HG03571 (cell line): Measurements from ENCODE around the gene PRKRIP1.
A peak's percentile ranks its signal among the peaks of the same experiment; 100 is the strongest.
"Not testable (repeated sequence)": the region's sequence is repeated elsewhere in the genome, so short reads cannot be mapped to it uniquely, and the experiment has no call there.

ENCODE experiments used
- ATAC-seq: cut with Tn5 transposase; IDR thresholded peaks from one replicate; pipeline ENCODE4 v1.9.1; 2021; ENCODE audit not compliant: unreplicated experiment

The PRKRIP1 gene, protein sequence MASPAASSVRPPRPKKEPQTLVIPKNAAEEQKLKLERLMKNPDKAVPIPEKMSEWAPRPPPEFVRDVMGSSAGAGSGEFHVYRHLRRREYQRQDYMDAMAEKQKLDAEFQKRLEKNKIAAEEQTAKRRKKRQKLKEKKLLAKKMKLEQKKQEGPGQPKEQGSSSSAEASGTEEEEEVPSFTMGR

DNA sequence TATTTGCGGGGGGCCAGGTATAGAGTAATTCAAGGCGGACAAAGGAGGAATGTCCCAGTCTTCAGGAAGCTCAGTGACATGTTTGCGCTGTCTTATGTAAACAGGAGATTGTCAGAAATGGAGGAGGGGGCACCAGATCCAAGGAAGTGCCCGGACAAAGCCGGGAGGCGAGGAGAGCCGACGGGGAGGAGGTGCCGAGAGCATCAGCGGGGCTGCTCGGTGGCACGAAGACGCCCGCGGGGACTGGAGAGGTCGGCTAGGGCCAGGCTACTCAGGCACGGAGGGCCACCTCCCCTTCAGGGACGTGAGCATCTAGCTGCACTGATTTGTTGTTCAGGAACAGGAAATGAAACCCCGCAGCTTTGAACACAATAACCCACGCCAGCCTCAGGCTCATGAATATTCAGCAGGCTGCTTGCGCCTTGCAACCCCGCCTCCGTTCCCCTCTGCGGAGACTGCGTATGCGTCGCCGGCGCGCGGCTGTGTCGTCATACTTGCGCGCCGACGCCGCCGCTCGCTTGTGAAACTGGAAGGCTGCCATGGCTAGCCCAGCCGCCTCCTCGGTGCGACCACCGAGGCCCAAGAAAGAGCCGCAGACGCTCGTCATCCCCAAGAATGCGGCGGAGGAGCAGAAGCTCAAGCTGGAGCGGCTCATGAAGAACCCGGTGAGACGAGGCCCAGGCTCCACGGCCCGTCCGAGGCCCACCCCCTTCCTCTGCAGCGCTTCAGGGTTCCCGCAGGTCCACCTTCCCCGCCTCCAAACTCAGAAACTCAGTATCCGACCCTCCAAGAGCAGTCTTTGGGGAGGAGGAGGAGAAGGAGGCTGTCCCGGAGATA lies at the start of gene PRKRIP1:
Gene PRKRIP1 (plus strand): TSS at position 491 of the 837 bp plus-strand sequence. CDS start 49 bp downstream, at position 540.
- ATAC-seq = peak; percentile 98

DNA sequence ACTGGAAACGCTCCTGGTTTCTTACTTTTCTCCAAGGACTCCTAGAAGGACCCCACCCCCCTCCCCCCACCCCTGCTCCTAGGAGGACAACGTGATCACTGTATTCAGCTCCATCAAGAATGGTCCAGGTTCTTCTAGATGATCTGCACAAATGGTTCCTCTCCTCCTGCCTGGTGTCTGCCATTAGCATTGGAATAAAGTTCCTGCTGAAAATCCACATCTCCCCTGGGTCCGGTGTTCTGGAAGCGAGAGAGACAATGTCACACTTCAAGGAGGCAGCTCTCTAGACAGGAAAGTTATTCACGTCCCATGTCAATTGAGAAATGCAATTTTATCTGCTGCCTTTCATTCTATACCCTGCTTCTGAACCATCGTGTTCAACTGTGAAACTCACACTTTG lies 49.2 kb upstream of the PRKRIP1 start:
- ATAC-seq = not testable (repeated sequence)

DNA sequence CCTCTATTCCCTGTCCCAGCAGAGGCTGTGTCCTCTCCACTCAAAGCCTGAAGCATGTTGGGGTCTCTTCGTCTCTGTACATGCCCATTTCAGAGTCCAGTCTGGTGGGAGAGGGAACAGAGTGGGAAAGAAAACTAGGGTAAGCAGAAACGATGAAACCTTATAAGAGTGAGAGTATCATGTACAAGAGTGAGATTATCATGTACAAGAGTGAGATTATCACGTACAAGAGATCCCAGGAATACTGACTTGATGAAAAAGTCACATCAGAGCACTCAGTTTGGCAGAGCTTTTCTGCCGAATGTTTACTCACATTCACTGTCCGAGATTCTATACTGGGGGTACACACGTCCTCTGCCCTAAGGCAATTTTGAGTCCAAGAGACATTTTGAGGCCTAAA lies 39.8 kb upstream of the PRKRIP1 start, which contains the start of gene SPDYE6:
Gene SPDYE6 (minus strand): TSS at position 101 of the 400 bp plus-strand sequence. CDS start 421 bp downstream, outside the sequence.
- not testable (repeated sequence) for ATAC-seq

DNA sequence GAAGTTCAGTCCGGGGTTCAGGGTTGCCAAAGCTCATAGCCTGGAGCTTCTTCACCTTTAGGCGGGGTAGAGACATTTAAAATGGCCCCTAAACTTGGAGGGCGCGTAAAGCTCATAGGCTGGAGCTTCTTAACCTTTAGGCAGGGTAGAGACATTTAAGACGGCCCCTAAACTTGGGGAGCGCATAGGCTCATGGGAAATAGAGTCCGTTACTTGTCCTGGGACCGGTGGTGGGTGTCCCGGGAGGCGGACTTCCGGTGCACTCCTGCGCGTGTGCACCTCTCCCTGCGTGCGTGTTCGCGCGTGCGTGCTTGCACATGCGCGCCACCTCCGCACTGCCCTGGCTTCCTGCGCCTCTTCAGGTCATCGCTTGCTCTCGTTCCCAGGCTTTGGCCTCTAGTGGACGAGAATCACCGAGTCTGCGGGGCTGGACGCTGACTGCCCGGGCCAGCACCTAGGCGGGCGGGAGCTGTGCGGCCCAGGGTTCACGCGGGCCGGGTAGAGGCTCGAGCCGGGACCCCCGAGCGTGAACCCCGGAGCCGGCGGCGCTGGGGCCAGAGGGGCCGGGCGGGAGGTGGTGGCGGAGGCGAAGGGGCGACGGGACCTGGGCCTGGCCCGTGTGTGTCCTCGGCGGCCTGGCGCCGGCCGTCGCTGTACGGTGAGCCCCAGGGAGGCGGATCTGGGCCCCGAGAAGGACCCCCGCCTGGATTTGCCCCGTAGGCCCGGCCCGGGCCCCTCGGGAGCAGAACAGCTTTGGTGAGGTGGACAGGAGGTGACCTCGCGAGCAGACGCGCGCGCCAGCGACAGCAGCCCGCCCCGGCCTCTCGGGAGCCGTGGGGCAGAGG lies 32.4 kb upstream of the PRKRIP1 start:
- ATAC-seq = peak; percentile 98

DNA sequence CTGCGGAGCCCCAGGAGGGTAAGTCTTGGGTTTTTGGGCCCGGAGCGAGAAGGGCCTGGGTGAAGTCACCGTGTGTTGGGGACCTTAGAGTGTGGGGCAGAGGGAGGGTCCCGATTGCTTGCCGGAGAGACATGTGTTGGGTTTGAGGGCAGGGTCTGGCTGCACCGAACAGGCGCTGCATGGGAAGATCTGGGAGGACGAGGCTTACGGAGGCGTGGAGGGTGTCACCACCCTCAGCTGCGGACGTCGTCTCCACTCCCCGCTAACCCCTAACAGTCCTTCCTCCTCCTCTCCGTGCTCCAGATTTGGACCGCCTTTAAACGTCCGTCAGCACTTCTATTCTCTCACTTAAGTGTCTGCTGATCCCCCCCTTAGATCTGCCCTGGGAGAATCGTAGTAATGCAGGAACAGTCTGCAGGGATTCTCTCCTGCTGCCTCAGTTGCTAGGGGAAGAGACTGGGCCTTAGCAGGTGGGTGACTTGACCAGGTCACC lies 31.7 kb upstream of the PRKRIP1 start:
- ATAC-seq = not testable (repeated sequence)

DNA sequence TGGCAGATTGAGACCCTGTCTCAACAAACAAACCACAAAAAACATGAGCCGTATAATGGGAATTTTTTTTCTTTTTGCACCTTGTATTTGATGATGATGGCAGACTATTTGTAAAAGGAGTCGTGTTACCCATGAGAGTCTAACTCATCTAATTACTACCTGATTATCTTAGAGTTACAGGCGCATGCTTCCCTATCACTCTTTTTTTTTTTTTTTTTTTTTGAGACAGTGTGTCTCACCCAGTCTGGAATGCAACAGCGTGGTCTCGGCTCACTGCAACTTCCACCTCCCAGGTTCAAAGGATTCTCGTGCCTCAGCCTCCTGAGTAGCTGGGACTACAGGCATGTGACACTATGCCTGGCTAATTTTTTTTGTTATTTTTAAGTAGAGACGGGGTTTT lies 30.8 kb upstream of the PRKRIP1 start:
- ATAC-seq = not testable (repeated sequence)

DNA sequence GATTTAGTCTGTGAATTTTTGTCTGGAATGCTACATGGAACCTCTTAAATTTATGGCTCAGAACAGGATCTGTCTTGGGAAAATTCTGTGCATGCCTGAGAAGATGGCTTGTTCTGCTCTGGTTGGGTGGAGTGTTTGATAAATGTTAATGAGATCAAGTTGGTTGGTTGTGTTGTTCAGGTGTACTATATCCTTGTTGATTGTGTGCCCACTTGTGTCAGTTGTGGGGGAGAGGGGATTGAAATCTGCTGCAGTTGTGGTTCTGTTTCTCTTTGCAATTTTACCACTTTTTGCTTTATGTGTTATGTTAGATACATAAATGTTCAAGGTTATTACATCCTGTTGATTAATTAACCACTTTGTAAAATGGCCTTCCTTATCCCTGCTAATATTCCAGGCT lies 26.1 kb upstream of the PRKRIP1 start:
- ATAC-seq = not testable (repeated sequence)

DNA sequence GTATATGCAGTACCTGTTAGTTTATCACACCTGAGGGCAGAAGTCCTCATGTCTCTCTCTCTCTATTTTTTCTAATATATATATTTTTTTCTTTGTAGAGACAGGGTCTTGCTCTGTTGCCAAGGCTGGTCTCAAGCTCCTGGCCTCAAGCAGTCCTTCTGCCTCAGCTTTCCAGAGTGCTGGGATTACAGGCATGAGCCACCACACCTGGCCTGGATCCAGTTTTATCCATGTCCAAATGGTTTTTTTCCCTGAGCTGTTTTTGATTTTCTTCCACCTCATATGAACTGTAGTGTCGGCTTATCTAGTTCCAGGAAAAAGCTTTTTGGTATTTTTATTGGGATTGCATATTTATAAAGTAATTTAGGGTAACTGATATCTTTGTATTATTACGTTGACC lies 23.4 kb upstream of the PRKRIP1 start:
- ATAC-seq = not testable (repeated sequence)

DNA sequence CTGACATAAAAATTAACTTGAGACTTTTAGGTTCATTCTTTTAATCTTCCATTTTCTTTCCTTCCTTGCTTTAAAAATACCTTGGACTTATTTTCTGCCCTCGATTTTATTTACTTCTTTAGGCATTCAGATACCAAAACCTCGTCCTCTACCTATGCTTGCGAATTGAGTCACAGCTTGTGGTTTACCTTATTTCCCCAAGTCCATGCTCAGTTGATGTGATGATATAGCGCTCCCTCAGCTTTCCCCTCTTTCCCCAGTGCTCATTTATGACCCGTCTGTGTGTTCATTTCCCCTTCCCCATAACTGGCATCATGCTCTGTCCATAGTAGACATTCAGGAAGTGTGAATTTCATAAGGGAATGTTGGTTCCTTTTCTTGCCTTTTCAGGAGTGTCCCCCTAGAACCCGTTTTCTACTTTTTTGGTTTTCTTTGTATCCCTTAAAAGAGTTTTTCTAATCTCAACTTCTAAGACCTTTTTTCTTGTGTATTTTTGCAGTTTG lies 19.1 kb upstream of the PRKRIP1 start:
- no peak for ATAC-seq

DNA sequence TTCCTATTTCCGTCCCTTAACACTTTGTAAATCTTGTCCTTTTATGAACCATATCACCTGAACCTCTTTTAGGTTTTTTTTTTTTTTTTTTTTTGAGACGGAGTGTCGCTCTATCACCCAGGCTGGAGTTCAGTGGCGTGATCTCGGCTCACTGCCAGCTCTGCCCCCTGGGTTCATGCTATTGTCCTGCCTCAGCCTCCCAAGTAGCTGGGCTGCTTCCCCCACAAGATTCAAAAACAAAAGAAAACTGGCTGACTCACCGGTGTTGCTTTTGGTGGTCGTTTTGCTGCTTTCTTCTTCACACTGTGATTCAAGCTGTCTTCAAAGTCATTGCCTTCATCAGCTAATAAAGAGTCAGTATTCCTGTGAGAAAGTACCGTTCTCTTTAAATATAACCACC lies 15.3 kb upstream of the PRKRIP1 start:
- ATAC-seq = not testable (repeated sequence)

DNA sequence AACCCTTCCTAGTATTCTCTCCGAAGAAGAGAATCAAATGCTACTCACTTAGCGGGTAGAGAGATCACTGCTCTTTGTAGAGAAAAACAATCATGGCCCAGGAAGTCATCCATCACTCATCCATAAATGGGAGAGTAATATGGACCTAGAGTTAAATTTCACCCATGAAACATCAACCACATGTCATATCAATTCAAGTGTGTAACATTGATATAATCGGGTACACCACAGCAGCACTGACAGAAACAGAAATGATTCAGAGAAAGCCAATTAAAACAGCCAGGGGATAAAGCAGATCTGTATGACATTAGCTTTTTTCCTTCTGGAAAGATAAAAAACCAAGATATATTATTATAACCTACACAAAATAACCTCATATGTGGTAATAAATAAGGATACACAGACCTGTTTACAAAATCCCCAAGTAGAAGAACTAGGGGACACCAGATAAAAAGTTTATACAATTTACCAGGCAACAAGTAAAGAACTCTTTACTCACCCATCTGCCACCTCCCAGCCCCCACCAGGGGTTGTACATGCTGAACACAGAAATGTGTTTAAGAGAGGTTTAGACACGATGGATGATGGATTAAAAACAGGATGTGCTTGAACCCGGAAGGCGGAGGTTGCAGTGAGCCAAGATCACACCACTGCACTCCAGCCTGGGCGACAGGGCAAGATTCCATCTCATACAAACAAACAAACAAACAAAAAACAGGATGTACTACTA lies 14.3 kb upstream of the PRKRIP1 start:
- ATAC-seq = not testable (repeated sequence)

DNA sequence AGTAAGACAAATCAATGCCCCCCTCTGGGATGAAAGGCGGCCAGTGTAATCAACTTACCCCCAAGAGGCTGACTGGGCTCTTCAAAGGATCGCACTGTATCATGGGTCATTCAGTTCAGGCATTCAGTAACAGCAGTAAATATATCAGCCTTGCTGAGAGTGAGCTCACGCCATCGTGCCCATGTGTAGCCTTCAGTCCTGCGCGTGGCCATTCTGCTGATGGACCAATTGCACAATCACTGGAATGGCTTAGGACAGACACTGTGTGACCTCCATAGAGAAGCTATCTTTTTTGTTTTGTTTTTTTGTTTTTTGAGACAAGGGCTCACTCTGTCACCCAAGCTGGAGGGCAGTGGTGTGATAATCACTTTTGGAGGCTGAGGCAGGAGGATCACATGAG lies 9.1 kb upstream of the PRKRIP1 start:
- ATAC-seq = no peak

DNA sequence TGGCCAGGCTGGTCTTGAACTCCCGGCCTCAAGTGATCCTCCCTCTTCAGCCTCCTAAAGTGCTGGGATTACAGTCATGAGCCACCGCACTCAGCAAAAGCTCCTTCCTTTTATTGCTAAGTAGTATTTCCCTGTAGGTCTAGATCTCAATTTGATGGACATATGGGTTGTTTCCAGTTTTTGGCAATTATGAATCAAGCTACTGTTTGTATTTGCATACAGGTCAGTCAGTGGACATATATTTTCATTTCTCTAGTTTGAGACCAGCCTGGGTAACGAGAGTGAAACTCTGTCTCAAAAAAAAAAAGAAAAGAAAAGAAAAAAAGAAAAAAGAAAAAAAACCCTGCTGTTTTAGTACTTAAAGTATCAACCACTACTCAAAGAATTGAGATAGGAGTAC lies 6.4 kb upstream of the PRKRIP1 start:
- ATAC-seq = no peak

DNA sequence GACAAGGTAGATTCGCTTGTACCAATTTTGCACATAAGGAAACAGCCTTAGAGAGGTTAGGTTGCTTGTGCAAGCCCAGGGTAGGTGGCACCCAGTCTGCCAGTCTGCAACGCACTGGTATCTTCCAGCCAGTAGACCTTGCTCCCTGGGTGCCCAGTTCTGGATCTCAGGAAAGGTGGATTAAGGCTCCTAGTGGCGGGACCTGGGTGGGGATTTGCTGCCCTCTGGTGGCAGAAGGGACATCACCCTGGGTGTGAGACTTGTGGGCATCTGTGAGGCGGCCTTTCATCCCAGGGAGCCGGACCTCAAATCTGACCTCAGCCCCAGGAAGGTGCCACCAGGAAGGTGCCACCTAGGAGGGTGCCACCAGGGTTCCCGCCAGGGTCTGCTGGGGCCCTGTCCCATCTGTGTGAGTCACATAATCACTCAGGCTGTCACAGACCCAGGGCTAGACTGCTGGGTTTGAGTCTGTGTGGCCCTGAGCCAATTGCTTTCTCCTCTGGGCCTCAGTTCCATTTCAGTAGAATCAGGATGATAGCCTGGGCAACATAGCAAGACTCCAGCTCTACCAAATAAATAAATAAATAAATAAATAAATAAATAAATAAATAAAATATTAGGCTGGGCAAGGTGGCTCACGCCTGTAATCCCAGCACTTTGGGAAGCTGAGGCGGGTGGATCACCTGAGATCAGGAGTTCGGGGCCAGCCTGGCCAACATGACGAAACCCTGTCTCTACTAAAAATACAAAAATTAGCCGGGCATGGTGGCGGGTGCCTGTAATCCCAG lies 5.3 kb upstream of the PRKRIP1 start:
- ATAC-seq = no peak

DNA sequence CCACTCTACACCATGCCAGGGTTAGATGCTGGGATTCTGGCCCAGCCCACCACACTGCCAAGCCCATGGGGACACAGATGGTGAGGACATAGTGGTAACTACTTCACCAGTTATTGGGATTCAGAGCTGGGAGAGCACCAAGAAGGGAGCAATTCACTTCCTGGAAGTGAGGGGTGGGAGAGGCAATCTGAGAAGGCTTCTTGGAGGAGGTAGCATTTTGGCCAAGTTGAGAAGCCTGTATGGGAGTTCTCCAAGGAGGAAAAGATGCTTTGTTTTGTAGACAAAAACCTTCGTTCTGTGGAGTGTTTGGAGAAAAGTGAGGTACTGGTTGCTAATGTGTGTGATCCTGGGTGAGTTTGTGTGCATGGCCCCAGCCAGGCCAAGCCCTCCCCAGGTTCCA lies 3.8 kb upstream of the PRKRIP1 start:
- no peak for ATAC-seq

DNA sequence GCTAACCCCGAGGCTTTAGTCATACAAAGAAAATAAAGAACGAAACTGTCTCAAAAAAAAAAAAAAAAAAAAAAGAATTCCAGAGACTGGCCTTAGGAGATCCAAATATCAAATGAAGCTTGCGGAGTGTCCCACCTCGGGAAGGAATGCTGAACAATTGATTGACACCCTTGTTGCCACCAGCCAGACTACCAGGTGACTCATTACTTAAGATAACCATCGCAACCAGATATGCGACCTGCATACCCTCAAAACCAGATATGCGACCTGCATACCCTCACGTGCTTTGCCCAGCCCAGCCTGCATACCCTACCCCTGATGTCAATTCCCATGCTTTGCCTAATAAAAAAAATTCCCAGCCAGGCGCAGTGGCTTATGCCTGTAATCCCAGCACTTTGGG lies 2.7 kb upstream of the PRKRIP1 start:
- no peak for ATAC-seq

DNA sequence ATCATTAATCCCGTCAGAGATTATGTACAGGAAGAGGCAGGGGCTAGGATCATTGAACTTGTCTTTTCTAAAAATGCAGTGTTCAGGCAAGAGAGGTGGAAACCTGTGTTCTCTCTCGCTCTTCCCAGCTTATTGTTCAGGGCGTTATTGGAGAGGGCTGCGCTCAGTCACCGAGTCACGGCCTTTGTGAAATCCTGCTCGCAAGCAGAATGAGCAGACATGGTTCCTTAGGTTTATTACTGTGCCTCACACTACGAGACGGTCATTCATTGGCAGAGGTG lies 631 bp upstream of the PRKRIP1 start:
- no peak for ATAC-seq

DNA sequence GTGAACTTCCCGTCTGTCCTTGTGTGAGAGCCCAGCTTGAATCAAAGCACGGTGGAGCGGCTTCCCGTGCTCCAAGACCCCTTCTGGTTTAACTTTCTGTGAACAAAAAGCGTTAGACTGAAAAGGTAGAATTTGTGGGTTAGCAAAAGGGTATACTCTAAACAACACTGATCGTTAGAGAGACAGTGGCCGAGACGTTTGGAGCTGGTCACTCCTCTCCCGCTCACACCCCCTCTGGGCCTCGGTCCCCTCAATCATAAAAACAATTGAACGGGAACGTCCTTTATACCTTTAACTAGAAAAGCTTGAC lies 502 bp downstream of the PRKRIP1 start:
- no peak for ATAC-seq

DNA sequence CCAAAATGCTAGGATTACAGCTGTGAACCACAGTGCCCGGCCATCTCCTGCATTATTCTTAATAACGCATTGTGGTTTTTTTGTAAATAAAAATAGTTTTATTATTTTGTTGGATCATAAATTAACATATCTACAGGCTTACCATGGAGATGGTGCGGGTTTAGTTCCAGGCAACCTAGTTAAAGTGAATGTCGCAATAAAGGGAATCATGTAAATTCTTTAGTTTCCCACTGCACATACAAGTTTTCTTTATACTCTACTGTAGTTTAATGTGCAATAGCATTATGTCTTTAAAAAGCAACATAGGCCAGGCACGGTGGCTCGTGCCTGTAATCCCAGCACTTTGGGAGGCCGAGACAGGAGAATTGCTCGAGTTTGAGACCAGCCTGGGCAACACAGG lies 2.4 kb downstream of the PRKRIP1 start:
- ATAC-seq = no peak

DNA sequence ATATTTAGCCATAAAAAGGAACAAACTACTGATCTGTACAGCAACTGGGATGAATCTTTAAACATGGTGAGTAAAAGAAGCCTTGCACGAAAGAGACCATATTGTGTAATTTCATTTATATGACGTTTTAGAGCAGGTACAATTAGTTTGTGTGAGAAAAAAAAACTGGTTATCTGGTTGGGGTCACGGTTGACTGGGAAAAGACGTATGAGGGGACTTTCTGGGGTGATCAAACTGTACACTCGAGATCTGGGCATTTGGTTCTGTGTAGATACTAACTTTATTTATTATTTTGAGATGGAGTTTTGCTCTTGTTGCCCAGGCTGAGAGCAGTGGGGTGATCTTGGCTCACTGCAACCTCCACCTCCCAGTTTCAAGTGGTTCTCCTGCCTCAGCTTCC lies 4.2 kb downstream of the PRKRIP1 start:
- ATAC-seq = no peak
